MCF 10A (cell line): ENCODE measurements around the gene ZBTB26. TPM values are rescaled to one million over a fixed set of nuclear protein-coding genes. Genes with fewer than 3 reads are reported as not detected.

Source experiments
- BruUV-seq: library from RNA; stranded (reverse); fragments of 400-500 nt; replicated peaks from 2 replicates; lab custom pipeline; 2021; lab: Mats Ljungman, UMichigan
- CTCF ChIA-PET: fragments of 300-600 bp; sonication (Branson Sonifier 250); formaldehyde crosslinking; extraction: SDS; loops from one replicate; lab custom pipeline; 2021; ENCODE audit warnings: antibody characterized with exemption, inconsistent platforms; lab: Yijun Ruan, JAX
- POLR2A ChIA-PET: fragments of 300-600, 350-650 bp; sonication (Branson Sonifier 250); formaldehyde crosslinking; extraction: SDS; loops from one replicate; lab custom pipeline; 2020; ENCODE audit warnings: antibody characterized with exemption, inconsistent platforms; lab: Yijun Ruan, JAX
- DNase-seq: peaks from one replicate; pipeline ENCODE4 v3.0.0-alpha.2; 2018; ENCODE audit not compliant: unreplicated experiment
- H3K27ac Mint-ChIP-seq: one replicate; pipeline ENCODE4 v1.8.0; 2022; ENCODE audit warnings: mild to moderate bottlenecking, low read depth, mixed read lengths; ENCODE audit not compliant: unreplicated experiment
- H3K27me3 Mint-ChIP-seq: one replicate; pipeline ENCODE4 v1.8.0; 2022; ENCODE audit warnings: mixed read lengths; ENCODE audit not compliant: insufficient read depth, unreplicated experiment
- H3K36me3 Mint-ChIP-seq: one replicate; pipeline ENCODE4 v1.8.0; 2022; ENCODE audit warnings: mild to moderate bottlenecking, moderate library complexity, mixed read lengths; ENCODE audit not compliant: insufficient read depth, unreplicated experiment
- H3K4me1 Mint-ChIP-seq: one replicate; pipeline ENCODE4 v1.8.0; 2022; ENCODE audit warnings: mixed read lengths; ENCODE audit not compliant: insufficient read depth, unreplicated experiment
- H3K4me3 Mint-ChIP-seq: one replicate; pipeline ENCODE4 v1.8.0; 2022; ENCODE audit warnings: mild to moderate bottlenecking, moderate library complexity, mixed read lengths; ENCODE audit not compliant: unreplicated experiment
- H3K9me3 Mint-ChIP-seq: one replicate; pipeline ENCODE4 v1.8.0; 2022; ENCODE audit warnings: mixed read lengths; ENCODE audit not compliant: unreplicated experiment
- intact Hi-C: fragments of 100-400 bp; cut with micrococcal nuclease; formaldehyde crosslinking; loops from 2 replicates; pipeline ENCODE4 v1.14.1; 2022
- total RNA-seq: library from RNA; stranded (reverse); gene quantifications from 2 replicates; pipeline ENCODE4 v1.2.3, GENCODE V29; 2022
- TF ChIP-seq, protein P1 (sequence below): fragments of 200-600 bp; IDR thresholded peaks from one replicate; pipeline ENCODE4 v1.8.0; 2022; ENCODE audit warnings: antibody characterized with exemption, mild to moderate bottlenecking; ENCODE audit not compliant: unreplicated experiment

ZBTB26 gene
- total RNA-seq, 1 experiment from 2014 or later, result 4.0 TPM

DNA sequence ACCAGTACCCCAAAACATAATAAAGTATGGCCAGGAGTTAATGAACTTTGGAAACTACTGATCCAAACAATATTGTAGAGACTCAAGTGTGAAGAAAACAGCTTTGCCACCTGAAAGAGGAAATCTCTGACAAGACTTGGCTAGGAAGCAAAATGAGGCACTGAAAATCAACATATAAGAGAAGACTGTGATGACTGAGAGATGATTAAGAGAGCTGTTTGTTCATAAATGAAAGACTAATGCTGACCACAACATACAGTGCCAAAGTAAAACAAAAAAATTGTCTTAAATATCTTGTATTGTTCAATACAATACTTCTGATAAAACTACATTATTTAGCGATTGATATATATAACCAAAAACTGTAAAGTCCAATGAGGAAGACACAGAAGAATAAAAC, 33.3 kb downstream of the ZBTB26 start:
- peak; percentile 15 for DNase-seq
- CTCF ChIA-PET, result interaction anchor here (0.8 to 1.5 kb wide), 3 partner anchors 9 to 126 kb away, joined by 3 to 4 read pairs (median 3); no protein-coding TSS in a partner anchor

DNA sequence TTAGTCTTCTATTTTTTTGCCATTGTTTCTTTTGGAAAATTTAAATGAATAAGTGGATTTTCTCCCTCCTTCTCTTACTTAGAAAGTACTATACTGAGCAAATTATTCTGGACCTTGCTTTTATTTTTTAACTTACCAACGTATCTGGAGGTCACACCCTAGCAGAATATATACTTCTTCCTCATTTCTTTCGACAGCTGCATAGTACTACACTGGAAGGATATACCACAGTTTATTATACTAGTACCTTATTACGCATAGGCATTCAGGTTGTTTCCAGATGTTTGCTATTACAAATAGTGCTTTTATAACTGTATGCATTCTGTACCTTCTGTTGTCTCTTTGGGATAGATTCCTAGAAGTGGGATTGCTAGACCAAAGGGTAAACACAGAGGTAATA, 42.8 kb downstream of the ZBTB26 start:
- no peak for DNase-seq
- no peaks in the 10 kb centered on the region for H3K4me1 Mint-ChIP-seq
- ChIA-PET POLR2A (no interaction called here), CTCF (no interaction called here)
- no peaks in the 10 kb centered on the region for H3K27me3 Mint-ChIP-seq
- TSS peak; percentile 12 for BruUV-seq
- TF ChIP-seq, protein P1, sequence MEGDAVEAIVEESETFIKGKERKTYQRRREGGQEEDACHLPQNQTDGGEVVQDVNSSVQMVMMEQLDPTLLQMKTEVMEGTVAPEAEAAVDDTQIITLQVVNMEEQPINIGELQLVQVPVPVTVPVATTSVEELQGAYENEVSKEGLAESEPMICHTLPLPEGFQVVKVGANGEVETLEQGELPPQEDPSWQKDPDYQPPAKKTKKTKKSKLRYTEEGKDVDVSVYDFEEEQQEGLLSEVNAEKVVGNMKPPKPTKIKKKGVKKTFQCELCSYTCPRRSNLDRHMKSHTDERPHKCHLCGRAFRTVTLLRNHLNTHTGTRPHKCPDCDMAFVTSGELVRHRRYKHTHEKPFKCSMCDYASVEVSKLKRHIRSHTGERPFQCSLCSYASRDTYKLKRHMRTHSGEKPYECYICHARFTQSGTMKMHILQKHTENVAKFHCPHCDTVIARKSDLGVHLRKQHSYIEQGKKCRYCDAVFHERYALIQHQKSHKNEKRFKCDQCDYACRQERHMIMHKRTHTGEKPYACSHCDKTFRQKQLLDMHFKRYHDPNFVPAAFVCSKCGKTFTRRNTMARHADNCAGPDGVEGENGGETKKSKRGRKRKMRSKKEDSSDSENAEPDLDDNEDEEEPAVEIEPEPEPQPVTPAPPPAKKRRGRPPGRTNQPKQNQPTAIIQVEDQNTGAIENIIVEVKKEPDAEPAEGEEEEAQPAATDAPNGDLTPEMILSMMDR, result no peak
- intact Hi-C loops, result no loop called here
- H3K36me3 Mint-ChIP-seq, result peaks cover 88% of the 10 kb centered on the region
- no peak overlapping the region for H3K27ac Mint-ChIP-seq
- H3K4me3 Mint-ChIP-seq, result no peak overlapping the region
- no peaks in the 10 kb centered on the region for H3K9me3 Mint-ChIP-seq

More for the DNA sequence above, 33.3 kb downstream of the ZBTB26 start:
- BruUV-seq, result no TSS peak
- Mint-ChIP-seq H3K27me3 (no peaks in the 10 kb centered on the region), H3K4me3 (no peak overlapping the region), H3K9me3 (no peaks in the 10 kb centered on the region), H3K36me3 (peaks cover 46% of the 10 kb centered on the region), H3K27ac (peak overlapping the region; percentile 74), H3K4me1 (peaks cover 15% of the 10 kb centered on the region)
- POLR2A ChIA-PET, result interaction anchor here (0.7 to 7.1 kb wide), 5 partner anchors 15 to 43 kb away, joined by 3 to 45 read pairs (median 5); partner anchors contain the start of genes RABGAP1, ZBTB26 and ZBTB6
- intact Hi-C loops, result no loop called here
- TF ChIP-seq, protein P1, result no peak

DNA sequence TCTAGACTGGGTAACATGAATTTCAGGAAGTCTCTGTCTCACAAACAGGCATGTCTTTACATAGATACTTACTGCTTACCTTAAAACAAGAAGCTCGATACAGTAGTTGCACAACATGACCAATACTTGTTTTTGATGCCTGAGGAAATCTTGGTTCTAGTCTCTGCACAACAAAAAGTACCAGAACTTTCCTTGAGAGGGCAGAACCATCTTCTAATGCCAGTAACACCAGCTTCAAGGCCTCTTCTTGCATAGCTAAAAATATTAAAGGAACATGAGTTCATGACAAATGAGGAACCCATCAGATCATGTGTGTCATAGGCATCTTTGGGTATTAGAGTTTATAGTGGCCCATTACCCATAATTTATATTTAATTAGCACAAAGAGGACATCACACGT, 48.2 kb downstream of the ZBTB26 start:
- no TSS peak for BruUV-seq
- H3K27me3 Mint-ChIP-seq, result no peaks in the 10 kb centered on the region
- intact Hi-C loops, result no loop called here
- no peaks in the 10 kb centered on the region for H3K4me1 Mint-ChIP-seq
- no peak overlapping the region for H3K27ac Mint-ChIP-seq
- no peaks in the 10 kb centered on the region for H3K9me3 Mint-ChIP-seq
- ChIA-PET CTCF (interaction anchor here (0.6 kb wide), 1 partner anchor 11 kb away, joined by 4 read pairs; no protein-coding TSS in a partner anchor), POLR2A (interaction anchor here (1.0 to 1.1 kb wide), 2 partner anchors 20 to 754 kb away, joined by 3 to 4 read pairs; no protein-coding TSS in a partner anchor)
- peaks cover 83% of the 10 kb centered on the region for H3K36me3 Mint-ChIP-seq
- DNase-seq, result no peak
- no peak overlapping the region for H3K4me3 Mint-ChIP-seq
- TF ChIP-seq, protein P1, result no peak

DNA sequence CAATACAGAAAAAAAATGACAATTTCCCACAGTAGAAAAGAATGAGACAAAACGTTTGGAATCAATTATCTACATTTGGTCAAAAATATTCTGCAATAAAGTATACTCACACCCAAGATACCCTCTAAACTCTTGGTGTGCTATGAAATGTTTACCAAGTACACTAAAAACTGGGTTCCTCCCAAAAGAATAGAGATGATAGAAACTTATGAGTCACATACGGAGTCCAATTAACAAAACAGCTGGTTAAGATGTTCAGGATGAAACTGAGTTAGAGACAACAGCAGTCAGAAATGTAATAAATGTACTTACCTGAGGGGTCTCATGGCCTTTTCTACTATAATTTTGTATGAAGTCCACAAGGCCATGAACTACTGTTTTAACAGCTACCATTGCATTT, 51.9 kb downstream of the ZBTB26 start:
- POLR2A ChIA-PET, result interaction anchor here (0.5 kb wide), 1 partner anchor 17 kb away, joined by 3 read pairs; no protein-coding TSS in a partner anchor
- Mint-ChIP-seq H3K4me3 (no peak overlapping the region), H3K27ac (no peak overlapping the region), H3K4me1 (no peaks in the 10 kb centered on the region), H3K9me3 (no peaks in the 10 kb centered on the region), H3K36me3 (peaks cover 89% of the 10 kb centered on the region), H3K27me3 (no peaks in the 10 kb centered on the region)
- DNase-seq, result no peak
- intact Hi-C loops, result no loop called here
- CTCF ChIA-PET, result interaction anchor here (0.6 kb wide), 1 partner anchor 124 kb away, joined by 6 read pairs; no protein-coding TSS in a partner anchor
- BruUV-seq, result no TSS peak
- TF ChIP-seq, protein P1, result no peak
